RWPE2 (cell line): ENCODE data around the gene ACER2.

Source experiments
- ATAC-seq: fragments of 200-7000 bp; cut with Tn5 transposase; 3 replicates; pipeline ENCODE4 v1.9.1; 2021; ENCODE audit warnings: low read depth
- DNase-seq: peaks from one replicate; pipeline ENCODE4 v3.0.0-alpha.2; 2020; ENCODE audit warnings: low spot score
- H3K27ac ChIP-seq: fragments of 450-650 bp; 2 replicates; pipeline ENCODE4 v1.5.1; 2017; ENCODE audit warnings: mild to moderate bottlenecking; ENCODE audit not compliant: poor library complexity, severe bottlenecking
- H3K27me3 ChIP-seq: fragments of 250-450 bp; sonication (Bioruptor Pico); 2 replicates; pipeline ENCODE4 v1.5.1; 2021; ENCODE audit warnings: mild to moderate bottlenecking, moderate library complexity; ENCODE audit not compliant: insufficient read depth, poor library complexity, severe bottlenecking
- H3K36me3 ChIP-seq: fragments of 250-450 bp; sonication (Bioruptor Pico); 2 replicates; pipeline ENCODE4 v1.5.1; 2020; ENCODE audit warnings: low read depth, mild to moderate bottlenecking, moderate library complexity
- H3K4me1 ChIP-seq: fragments of 250-450 bp; sonication (Bioruptor Pico); 2 replicates; pipeline ENCODE4 v1.5.1; 2021; ENCODE audit warnings: mild to moderate bottlenecking, moderate library complexity; ENCODE audit not compliant: insufficient read depth, poor library complexity, severe bottlenecking
- H3K4me3 ChIP-seq: fragments of 250-450 bp; sonication (Bioruptor Pico); 2 replicates; pipeline ENCODE4 v1.5.1; 2021; ENCODE audit warnings: mild to moderate bottlenecking, moderate library complexity; ENCODE audit not compliant: severe bottlenecking
- H3K9me3 ChIP-seq: fragments of 250-450 bp; sonication (Bioruptor Pico); 2 replicates; pipeline ENCODE4 v1.5.1; 2021; ENCODE audit warnings: mild to moderate bottlenecking, moderate library complexity; ENCODE audit not compliant: severe bottlenecking
- CTCF ChIP-seq: fragments of 450-650 bp; IDR thresholded peaks from one replicate; pipeline ENCODE4 v1.5.1; 2017; ENCODE audit warnings: mild to moderate bottlenecking, moderate library complexity; ENCODE audit not compliant: poor library complexity, severe bottlenecking

The ACER2 gene

GRCh38 chr9:19493174-19493811 is 84.5 kb downstream of the ACER2 start:
- Histone ChIP-seq H3K27ac (no peak overlapping the region), H3K9me3 (no peaks in the 10 kb centered on the region), H3K36me3 (no peaks in the 10 kb centered on the region), H3K4me1 (no peaks in the 10 kb centered on the region), H3K4me3 (no peak overlapping the region), H3K27me3 (no peaks in the 10 kb centered on the region)
- no peak for DNase-seq
- peak; percentile 67 for ATAC-seq
- peak; percentile 87 for TF ChIP-seq CTCF

- no peak overlapping the region for H3K4me3 ChIP-seq
- no peak for TF ChIP-seq CTCF
- no peaks in the 10 kb centered on the region for H3K27me3 ChIP-seq
- no peak overlapping the region for H3K27ac ChIP-seq
- DNase-seq (no peak), ATAC-seq (no peak; the same call in 2 of the 3 replicates)
- H3K9me3 ChIP-seq = no peaks in the 10 kb centered on the region
- H3K4me1 ChIP-seq = no peaks in the 10 kb centered on the region
- H3K36me3 ChIP-seq = no peaks in the 10 kb centered on the region
Observed at GRCh38 chr9:19493876-19494275, 85.1 kb downstream of the ACER2 start.

GRCh38 chr9:19495186-19496028 is 86.6 kb downstream of the ACER2 start:
- Histone ChIP-seq H3K9me3 (no peaks in the 10 kb centered on the region), H3K36me3 (no peaks in the 10 kb centered on the region), H3K4me3 (no peak overlapping the region), H3K27ac (no peak overlapping the region), H3K4me1 (no peaks in the 10 kb centered on the region), H3K27me3 (no peaks in the 10 kb centered on the region)
- ATAC-seq (no peak), DNase-seq (no peak)
- no peak for TF ChIP-seq CTCF

GRCh38 chr9:19496321-19497050 is 87.7 kb downstream of the ACER2 start:
- Histone ChIP-seq H3K9me3 (no peaks in the 10 kb centered on the region), H3K36me3 (no peaks in the 10 kb centered on the region), H3K27ac (no peak overlapping the region), H3K4me1 (no peaks in the 10 kb centered on the region), H3K4me3 (no peak overlapping the region), H3K27me3 (no peaks in the 10 kb centered on the region)
- ATAC-seq = no peak
- no peak for DNase-seq
- no peak for TF ChIP-seq CTCF
